IMR-90 (cell line): ENCODE data around the gene SUN5. TPM values are rescaled to one million over a fixed set of nuclear protein-coding genes. Genes with fewer than 3 reads are reported as not detected.

Experiments used
- ATAC-seq: fragments of 200-7000 bp; cut with Tn5 transposase; 2 replicates; pipeline ENCODE4 v1.9.1; 2020; ENCODE audit warnings: low read depth, mild to moderate bottlenecking, moderate library complexity
- BruUV-seq: library from RNA; stranded (reverse); fragments of 400-500 nt; replicated peaks from 2 replicates; lab custom pipeline; 2021; lab: Mats Ljungman, UMichigan
- CTCF ChIA-PET: fragments of 300-600 bp; formaldehyde crosslinking; extraction: SDS; loops from one replicate; lab custom pipeline; 2021; ENCODE audit warnings: antibody characterized with exemption; lab: Yijun Ruan, JAX
- POLR2A ChIA-PET: fragments of 300-600 bp; sonication (Branson Sonifier 250); formaldehyde crosslinking; loops from one replicate; lab custom pipeline; 2022; ENCODE audit warnings: antibody characterized with exemption; ENCODE audit not compliant: unreplicated experiment; lab: Charles Lee
- DNase-seq: peaks from one replicate; pipeline ENCODE4 v3.0.0; 2013
- H2AFZ ChIP-seq: replicated peaks from 2 replicates; pipeline ENCODE3; 2013; ENCODE audit warnings: low read length, mild to moderate bottlenecking; ENCODE audit not compliant: poor library complexity
- H2AK5ac ChIP-seq: 2 replicates; pipeline ENCODE4 v1.6.1; 2013; ENCODE audit warnings: low read depth, low read length, inconsistent platforms
- H2AK9ac ChIP-seq: replicated peaks from 2 replicates; pipeline ENCODE3; 2013; ENCODE audit warnings: mild to moderate bottlenecking, low read depth, low read length, moderate library complexity; ENCODE audit not compliant: poor library complexity
- H2BK120ac ChIP-seq: 2 replicates; pipeline ENCODE4 v1.6.1; 2013; ENCODE audit warnings: low read depth, low read length, inconsistent platforms
- H2BK15ac ChIP-seq: 3 replicates; pipeline ENCODE4 v1.6.1; 2013; ENCODE audit warnings: low read depth, low read length, inconsistent platforms
- H2BK20ac ChIP-seq: 2 replicates; pipeline ENCODE4 v1.6.1; 2013; ENCODE audit warnings: low read depth, mild to moderate bottlenecking, inconsistent platforms, low read length, moderate library complexity
- H2BK5ac ChIP-seq: 2 replicates; pipeline ENCODE4 v1.6.1; 2013; ENCODE audit warnings: mild to moderate bottlenecking, low read depth, low read length, inconsistent platforms; ENCODE audit not compliant: poor library complexity, severe bottlenecking
- H3K14ac ChIP-seq: replicated peaks from 2 replicates; pipeline ENCODE4 v1.6.1; 2013; ENCODE audit warnings: low read depth, low read length, inconsistent platforms
- H3K18ac ChIP-seq: 2 replicates; pipeline ENCODE4 v1.6.1; 2013; ENCODE audit warnings: low read depth, low read length, control low read depth
- H3K23ac ChIP-seq: 2 replicates; pipeline ENCODE4 v1.6.1; 2013; ENCODE audit warnings: low read depth, low read length, inconsistent platforms
- H3K27ac ChIP-seq: 2 replicates; pipeline ENCODE4 v1.5.1; 2013; ENCODE audit warnings: mild to moderate bottlenecking, control low read depth, low read length; ENCODE audit not compliant: insufficient read depth
- H3K27me3 ChIP-seq: 2 replicates; pipeline ENCODE4 v1.6.1; 2013; ENCODE audit warnings: low read length; ENCODE audit not compliant: control insufficient read depth, insufficient read depth
- H3K36me3 ChIP-seq: 2 replicates; pipeline ENCODE4 v1.6.1; 2013; ENCODE audit warnings: low read length, mixed read lengths; ENCODE audit not compliant: control insufficient read depth, insufficient read depth
- H3K4ac ChIP-seq: 2 replicates; pipeline ENCODE4 v1.6.1; 2013; ENCODE audit warnings: low read depth, low read length, inconsistent platforms
- H3K4me1 ChIP-seq: 2 replicates; pipeline ENCODE4 v1.6.1; 2013; ENCODE audit warnings: low read length, mixed read lengths; ENCODE audit not compliant: control insufficient read depth, insufficient read depth
- H3K4me2 ChIP-seq: 2 replicates; pipeline ENCODE4 v1.6.1; 2013; ENCODE audit warnings: low read depth, mild to moderate bottlenecking, control low read depth, low read length, moderate library complexity
- H3K4me3 ChIP-seq: 2 replicates; pipeline ENCODE4 v1.5.1; 2013; ENCODE audit warnings: low read depth, mild to moderate bottlenecking, control low read depth, low read length, moderate library complexity; ENCODE audit not compliant: insufficient read depth
- H3K56ac ChIP-seq: 2 replicates; pipeline ENCODE4 v1.6.1; 2013; ENCODE audit warnings: low read length, inconsistent platforms; ENCODE audit not compliant: insufficient read depth; ENCODE audit errors: extremely low read depth
- H3K79me1 ChIP-seq, 2 experiments: 2 replicates each; pipeline ENCODE4 v1.6.1; 2013; ENCODE audit warnings: low read length in 2 of 2, inconsistent platforms in 1 of 2, low read depth in 1 of 2
- H3K9ac ChIP-seq: 2 replicates; pipeline ENCODE4 v1.6.1; 2013; ENCODE audit warnings: low read depth, low read length, control low read depth
- H3K9me1 ChIP-seq: 2 replicates; pipeline ENCODE4 v1.6.1; 2013; ENCODE audit warnings: low read length, inconsistent platforms; ENCODE audit not compliant: insufficient read depth
- H3K9me3 ChIP-seq: 2 replicates; pipeline ENCODE4 v1.6.1; 2013; ENCODE audit warnings: low read length; ENCODE audit not compliant: control insufficient read depth, insufficient read depth
- H4K20me1 ChIP-seq: 2 replicates; pipeline ENCODE4 v1.6.1; 2013; ENCODE audit warnings: low read length, inconsistent platforms; ENCODE audit not compliant: insufficient read depth
- H4K5ac ChIP-seq: 2 replicates; pipeline ENCODE4 v1.6.1; 2013; ENCODE audit warnings: mild to moderate bottlenecking, low read depth, low read length, control low read depth
- H4K8ac ChIP-seq, 2 experiments: 2 replicates each; pipeline ENCODE4 v1.6.1; 2013; ENCODE audit warnings: low read depth in 2 of 2, low read length in 2 of 2, control low read depth in 1 of 2, inconsistent platforms in 1 of 2
- H4K91ac ChIP-seq: 2 replicates; pipeline ENCODE4 v1.6.1; 2013; ENCODE audit warnings: low read depth, low read length, inconsistent platforms; ENCODE audit not compliant: insufficient read depth
- BHLHE40 ChIP-seq: fragments of 150-350 bp; IDR thresholded peaks from 2 replicates; pipeline ENCODE4 v1.6.1; 2016; ENCODE audit warnings: mild to moderate bottlenecking, low read depth, low read length
- CEBPB ChIP-seq: IDR thresholded peaks from 2 replicates; pipeline ENCODE4 v1.6.1; 2012; ENCODE audit warnings: low read depth, low read length, improper control_type of control experiment
- MAFK ChIP-seq: IDR thresholded peaks from 2 replicates; pipeline ENCODE4 v1.6.1; 2012; ENCODE audit warnings: low read depth, low read length, improper control_type of control experiment
- MAZ ChIP-seq: IDR thresholded peaks from 2 replicates; pipeline ENCODE4 v1.6.1; 2012; ENCODE audit warnings: low read depth, mild to moderate bottlenecking, low read length, improper control_type of control experiment, moderate library complexity, borderline replicate concordance
- MXI1 ChIP-seq: IDR thresholded peaks from 2 replicates; pipeline ENCODE4 v1.6.1; 2012; ENCODE audit warnings: low read depth, mild to moderate bottlenecking, low read length, moderate library complexity, borderline replicate concordance
- NFE2L2 ChIP-seq: fragments of 150-350 bp; IDR thresholded peaks from 2 replicates; pipeline ENCODE4 v1.6.1; 2016; ENCODE audit warnings: low read depth, mild to moderate bottlenecking, low read length
- POLR2A ChIP-seq: IDR thresholded peaks from 2 replicates; pipeline ENCODE4 v1.6.1; 2012; ENCODE audit warnings: mild to moderate bottlenecking, low read depth, low read length
- RAD21 ChIP-seq: IDR thresholded peaks from 2 replicates; pipeline ENCODE4 v1.6.1; 2012; ENCODE audit warnings: low read length, improper control_type of control experiment
- RCOR1 ChIP-seq: IDR thresholded peaks from 2 replicates; pipeline ENCODE4 v1.6.1; 2012; ENCODE audit warnings: mild to moderate bottlenecking, low read length, improper control_type of control experiment; ENCODE audit not compliant: insufficient replicate concordance
- RFX5 ChIP-seq: IDR thresholded peaks from 2 replicates; pipeline ENCODE4 v1.8.0; 2012; ENCODE audit warnings: low read depth, mild to moderate bottlenecking, low read length, moderate library complexity
- SMC3 ChIP-seq: fragments of 150-350 bp; IDR thresholded peaks from 2 replicates; pipeline ENCODE4 v1.6.1; 2016; ENCODE audit warnings: low read depth, mild to moderate bottlenecking, antibody characterized with exemption, low read length, moderate library complexity
- WGBS, 2 experiments: methylation state at CpG; one replicate each; pipeline versions ENCODE4 v1.1.5 to v1.1.7; 2013; ENCODE audit warnings: missing lambda C conversion rate in 2 of 2; ENCODE audit not compliant: insufficient read length in 1 of 2; ENCODE audit errors: extremely low coverage in 2 of 2; 5-methylcytosine and 5-hydroxymethylcytosine counted together
- dilution Hi-C: fragments of 300-500 bp; cut with HindIII; formaldehyde crosslinking; loops from one replicate; pipeline ENCODE4 v1.14.3; 2018; ENCODE audit warnings: low sequenced_read_pairs; ENCODE audit not compliant: unreplicated experiment
- in situ Hi-C: fragments of 300-500 bp; cut with MboI; formaldehyde crosslinking; loops from 3 replicates; pipeline ENCODE4 v1.14.3; 2019; ENCODE audit warnings: low sequenced_read_pairs, inconsistent platforms, mixed read lengths
- intact Hi-C: fragments of 100-400 bp; cut with micrococcal nuclease; formaldehyde crosslinking; loops from 2 replicates; pipeline ENCODE4 v1.10.0; 2022
- polyA plus RNA-seq, 3 experiments: library from polyadenylated mRNA; depleted of rRNA; stranded (reverse); fragments of >200 nt; gene quantifications; 2 replicates each; pipeline ENCODE4 v1.2.3, GENCODE V29; 2012; ENCODE audit warnings: low replicate concordance in 1 of 3
- total RNA-seq: library from RNA; depleted of rRNA; stranded (reverse); fragments of >200 nt; gene quantifications from 2 replicates; pipeline ENCODE4 v1.2.3, GENCODE V29; 2012
- TF ChIP-seq, protein P1 (sequence below): fragments of 150-350 bp; IDR thresholded peaks from 2 replicates; pipeline ENCODE4 v1.6.1; 2016; ENCODE audit warnings: low read depth, mild to moderate bottlenecking, low read length, moderate library complexity, borderline replicate concordance
- TF ChIP-seq, protein P2 (sequence below): conservative IDR thresholded peaks from 2 replicates; pipeline ENCODE4 v1.5.1; 2012; ENCODE audit warnings: mild to moderate bottlenecking, low read depth, low read length, improper control_type of control experiment
- TF ChIP-seq, protein P3 (sequence below): fragments of 150-350 bp; IDR thresholded peaks from 2 replicates; pipeline ENCODE4 v1.6.1; 2017; ENCODE audit warnings: mild to moderate bottlenecking, antibody characterized with exemption, low read length, low read depth

The SUN5 gene
- total and polyA plus RNA-seq, 2 of the 4 experiments (the other 2 are of a cell fraction), result not detected

DNA sequence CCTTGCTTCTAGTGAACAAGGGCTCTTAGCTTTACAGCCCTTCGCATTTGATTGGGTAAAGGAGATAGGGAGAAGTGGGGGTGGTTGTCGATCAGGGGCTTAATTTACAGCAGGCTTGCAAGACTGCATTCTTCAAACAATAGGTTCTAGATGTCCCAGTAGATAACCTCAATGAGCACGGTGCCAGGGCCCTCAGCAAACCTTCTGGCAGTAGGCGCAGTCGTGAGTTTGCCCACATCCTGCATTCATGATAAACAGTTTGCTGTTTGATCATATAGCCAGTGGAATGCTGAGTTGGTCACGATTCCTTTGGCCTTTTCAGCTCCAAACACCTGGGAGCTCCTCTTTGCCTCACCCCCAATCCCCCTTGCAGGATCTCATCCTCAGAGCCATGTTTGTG lies 27.5 kb downstream of the SUN5 start:
- BruUV-seq, result no TSS peak
- H2AK9ac ChIP-seq, result no peak overlapping the region
- CTCF ChIA-PET, result no interaction called here

More for the DNA sequence above, 27.5 kb downstream of the SUN5 start:
- no peak overlapping the region for H3K9ac ChIP-seq
- H2BK15ac ChIP-seq, result no peak overlapping the region
- H3K23ac ChIP-seq, result no peak overlapping the region
- no peak overlapping the region for H3K4me3 ChIP-seq
- no peaks in the 10 kb centered on the region for H4K20me1 ChIP-seq
- WGBS, 2 experiments, result no CpG with 5 or more reads among the region's 6 CpGs
- POLR2A ChIA-PET, result no interaction called here
- no peaks in the 10 kb centered on the region for H3K36me3 ChIP-seq
- no peak overlapping the region for H3K27ac ChIP-seq
- no peaks in the 10 kb centered on the region for H3K9me3 ChIP-seq
- in situ Hi-C loops, result no loop called here
- no peak overlapping the region for H3K18ac ChIP-seq
- H2AK5ac ChIP-seq, result no peak overlapping the region
- TF ChIP-seq NFE2L2 (no peak), MAZ (no peak), RFX5 (no peak), BHLHE40 (no peak), RAD21 (no peak), RCOR1 (no peak), POLR2A (no peak), MAFK (no peak), MXI1 (no peak), CEBPB (no peak), SMC3 (no peak)
- TF ChIP-seq, protein P1, sequence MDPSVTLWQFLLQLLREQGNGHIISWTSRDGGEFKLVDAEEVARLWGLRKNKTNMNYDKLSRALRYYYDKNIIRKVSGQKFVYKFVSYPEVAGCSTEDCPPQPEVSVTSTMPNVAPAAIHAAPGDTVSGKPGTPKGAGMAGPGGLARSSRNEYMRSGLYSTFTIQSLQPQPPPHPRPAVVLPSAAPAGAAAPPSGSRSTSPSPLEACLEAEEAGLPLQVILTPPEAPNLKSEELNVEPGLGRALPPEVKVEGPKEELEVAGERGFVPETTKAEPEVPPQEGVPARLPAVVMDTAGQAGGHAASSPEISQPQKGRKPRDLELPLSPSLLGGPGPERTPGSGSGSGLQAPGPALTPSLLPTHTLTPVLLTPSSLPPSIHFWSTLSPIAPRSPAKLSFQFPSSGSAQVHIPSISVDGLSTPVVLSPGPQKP, result no peak
- TF ChIP-seq, protein P2, sequence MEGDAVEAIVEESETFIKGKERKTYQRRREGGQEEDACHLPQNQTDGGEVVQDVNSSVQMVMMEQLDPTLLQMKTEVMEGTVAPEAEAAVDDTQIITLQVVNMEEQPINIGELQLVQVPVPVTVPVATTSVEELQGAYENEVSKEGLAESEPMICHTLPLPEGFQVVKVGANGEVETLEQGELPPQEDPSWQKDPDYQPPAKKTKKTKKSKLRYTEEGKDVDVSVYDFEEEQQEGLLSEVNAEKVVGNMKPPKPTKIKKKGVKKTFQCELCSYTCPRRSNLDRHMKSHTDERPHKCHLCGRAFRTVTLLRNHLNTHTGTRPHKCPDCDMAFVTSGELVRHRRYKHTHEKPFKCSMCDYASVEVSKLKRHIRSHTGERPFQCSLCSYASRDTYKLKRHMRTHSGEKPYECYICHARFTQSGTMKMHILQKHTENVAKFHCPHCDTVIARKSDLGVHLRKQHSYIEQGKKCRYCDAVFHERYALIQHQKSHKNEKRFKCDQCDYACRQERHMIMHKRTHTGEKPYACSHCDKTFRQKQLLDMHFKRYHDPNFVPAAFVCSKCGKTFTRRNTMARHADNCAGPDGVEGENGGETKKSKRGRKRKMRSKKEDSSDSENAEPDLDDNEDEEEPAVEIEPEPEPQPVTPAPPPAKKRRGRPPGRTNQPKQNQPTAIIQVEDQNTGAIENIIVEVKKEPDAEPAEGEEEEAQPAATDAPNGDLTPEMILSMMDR, result no peak
- TF ChIP-seq, protein P3, sequence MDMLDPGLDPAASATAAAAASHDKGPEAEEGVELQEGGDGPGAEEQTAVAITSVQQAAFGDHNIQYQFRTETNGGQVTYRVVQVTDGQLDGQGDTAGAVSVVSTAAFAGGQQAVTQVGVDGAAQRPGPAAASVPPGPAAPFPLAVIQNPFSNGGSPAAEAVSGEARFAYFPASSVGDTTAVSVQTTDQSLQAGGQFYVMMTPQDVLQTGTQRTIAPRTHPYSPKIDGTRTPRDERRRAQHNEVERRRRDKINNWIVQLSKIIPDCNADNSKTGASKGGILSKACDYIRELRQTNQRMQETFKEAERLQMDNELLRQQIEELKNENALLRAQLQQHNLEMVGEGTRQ, result no peak
- no peaks in the 10 kb centered on the region for H3K9me1 ChIP-seq
- no peak overlapping the region for H3K14ac ChIP-seq
- H4K91ac ChIP-seq, result no peak overlapping the region
- DNase-seq (no peak), ATAC-seq (no peak)
- H3K4me1 ChIP-seq, result no peaks in the 10 kb centered on the region
- dilution Hi-C loops, result no loop called here
- H3K27me3 ChIP-seq, result peaks cover 21% of the 10 kb centered on the region; the same call in 1 of the 2 replicates
- no peak overlapping the region for H4K8ac ChIP-seq
- no peak overlapping the region for H4K5ac ChIP-seq
- no peaks in the 10 kb centered on the region for H3K79me1 ChIP-seq
- intact Hi-C loops, result no loop called here
- no peak overlapping the region for H3K4ac ChIP-seq
- no peak overlapping the region for H2BK5ac ChIP-seq
- no peak overlapping the region for H2BK120ac ChIP-seq
- no peak overlapping the region for H3K4me2 ChIP-seq
- no peak overlapping the region for H2AFZ ChIP-seq
- H2BK20ac ChIP-seq, result no peak overlapping the region
- no peak overlapping the region for H3K56ac ChIP-seq
